IMR-90 (cell line): ENCODE data around the gene RELL2.

Experiments
- BHLHE40 ChIP-seq: fragments of 150-350 bp; IDR thresholded peaks from 2 replicates; pipeline ENCODE4 v1.6.1; 2016; ENCODE audit warnings: mild to moderate bottlenecking, low read depth, low read length
- CTCF ChIP-seq: conservative IDR thresholded peaks from 2 replicates; pipeline ENCODE4 v1.5.1; 2012; ENCODE audit warnings: mild to moderate bottlenecking, low read depth, low read length, improper control_type of control experiment
- ELK1 ChIP-seq: fragments of 150-350 bp; IDR thresholded peaks from 2 replicates; pipeline ENCODE4 v1.6.1; 2016; ENCODE audit warnings: low read depth, mild to moderate bottlenecking, low read length, moderate library complexity, borderline replicate concordance
- POLR2A ChIP-seq: IDR thresholded peaks from 2 replicates; pipeline ENCODE4 v1.6.1; 2012; ENCODE audit warnings: mild to moderate bottlenecking, low read depth, low read length
- RCOR1 ChIP-seq: IDR thresholded peaks from 2 replicates; pipeline ENCODE4 v1.6.1; 2012; ENCODE audit warnings: mild to moderate bottlenecking, low read length, improper control_type of control experiment; ENCODE audit not compliant: insufficient replicate concordance
- USF2 ChIP-seq: fragments of 150-350 bp; IDR thresholded peaks from 2 replicates; pipeline ENCODE4 v1.6.1; 2017; ENCODE audit warnings: mild to moderate bottlenecking, antibody characterized with exemption, low read length, low read depth

GRCh38 chr5:141635646-141636045 lies 1.2 kb upstream of the RELL2 start:
- no peak for TF ChIP-seq POLR2A
- no peak for TF ChIP-seq CTCF
- TF ChIP-seq BHLHE40: no peak
- no peak for TF ChIP-seq USF2
- TF ChIP-seq ELK1: no peak
- no peak for TF ChIP-seq RCOR1
